Tibial artery (tissue), 4 donors: Measurements from ENCODE around the gene RHOV.

ENCODE experiments used
- DNase-seq, 2 donors: peaks; one replicate each; pipeline ENCODE4 v3.0.0-alpha.2; 2019
- H3K27ac ChIP-seq, 2 donors: fragments of 200-600 bp; sonication (generic) in 1 of 2; 1 replicate in 1 of 2; 2 replicates in 1 of 2; pipeline ENCODE4 v1.5.1; 2018 to 2019; ENCODE audit warnings: mild to moderate bottlenecking in 1 of 2
- H3K27me3 ChIP-seq, 2 donors: fragments of 200-600 bp; sonication (generic) in 1 of 2; one replicate each; pipeline versions ENCODE4 v1.5.1 to v1.6.0; 2016 to 2019
- H3K36me3 ChIP-seq, 3 donors: fragments of 200-600 bp; sonication (generic) in 2 of 3; one replicate each; pipeline ENCODE4 v1.5.1; 2016 to 2019; ENCODE audit warnings: mild to moderate bottlenecking in 2 of 3
- H3K4me1 ChIP-seq, 4 donors: fragments of 200-600 bp; sonication (generic) in 2 of 4; 1 replicate in 3 of 4; 2 replicates in 1 of 4; pipeline ENCODE4 v1.5.1; 2016 to 2019
- H3K4me3 ChIP-seq, 2 donors: fragments of 200-600 bp; sonication (generic) in 1 of 2; 1 replicate in 1 of 2; 2 replicates in 1 of 2; pipeline ENCODE4 v1.5.1; 2018 to 2019; ENCODE audit warnings: mild to moderate bottlenecking in 2 of 2
- H3K9me3 ChIP-seq, 3 donors: fragments of 200-600 bp; sonication (generic) in 1 of 3; one replicate each; pipeline ENCODE4 v1.5.1; 2016 to 2019
- CTCF ChIP-seq, 2 experiments: fragments of 200-600 bp in 1 of 2; fragments of 450-650 bp in 1 of 2; IDR thresholded peaks; one replicate each; pipeline ENCODE4 v1.5.1; 2017 to 2019; ENCODE audit warnings: antibody characterized with exemption in 2 of 2, mild to moderate bottlenecking in 1 of 2, moderate library complexity in 1 of 2
- intact Hi-C: fragments of 100-400 bp; cut with DNase I; formaldehyde crosslinking; loops from one replicate; pipeline ENCODE4 v1.15.0; 2023; ENCODE audit warnings: low total_unique reads

RHOV gene

GRCh38 chr15:40854161-40854560, 19.9 kb downstream of the RHOV start:
- H3K9me3 ChIP-seq, result no peaks in the 10 kb centered on the region
- no peak overlapping the region for H3K27ac ChIP-seq
- peaks cover 0 to 42% (median 0%) of the 10 kb centered on the region in 3 donors for H3K36me3 ChIP-seq
- peaks cover 0 to 10% (median 2%) of the 10 kb centered on the region in 4 donors for H3K4me1 ChIP-seq
- H3K4me3 ChIP-seq, result no peak overlapping the region
- H3K27me3 ChIP-seq, result peaks cover 0 to 18% of the 10 kb centered on the region in 2 donors
- intact Hi-C loops, result no loop called here
- no peak for DNase-seq
- no peak for TF ChIP-seq CTCF (IDR thresholded peaks at IDR 0.05)

- Histone ChIP-seq H3K4me1 (peaks cover 0 to 10% (median 2%) of the 10 kb centered on the region in 4 donors), H3K36me3 (peaks cover 0 to 42% (median 0%) of the 10 kb centered on the region in 3 donors), H3K27ac (no peak overlapping the region), H3K27me3 (peaks cover 0 to 11% of the 10 kb centered on the region in 2 donors), H3K9me3 (no peaks in the 10 kb centered on the region), H3K4me3 (no peak overlapping the region)
- intact Hi-C loops, result no loop called here
- no peak for TF ChIP-seq CTCF (IDR thresholded peaks at IDR 0.05)
- DNase-seq, result no peak
Measured at GRCh38 chr15:40853241-40853890, 20.7 kb downstream of the RHOV start.

- DNase-seq, result no peak
- TF ChIP-seq CTCF (IDR thresholded peaks at IDR 0.05), result no peak
- no peak overlapping the region for H3K4me3 ChIP-seq
- H3K27ac ChIP-seq, result no peak overlapping the region
- peaks cover 0 to 42% (median 0%) of the 10 kb centered on the region in 3 donors for H3K36me3 ChIP-seq
- peaks cover 0 to 7% (median 2%) of the 10 kb centered on the region in 4 donors for H3K4me1 ChIP-seq
- intact Hi-C loops, result no loop called here
- H3K9me3 ChIP-seq, result no peaks in the 10 kb centered on the region
- H3K27me3 ChIP-seq, result peaks cover 0 to 5% of the 10 kb centered on the region in 2 donors
Measured at GRCh38 chr15:40852529-40852928, 21.5 kb downstream of the RHOV start.

GRCh38 chr15:40850576-40851112, 23.4 kb downstream of the RHOV start:
- Histone ChIP-seq H3K27ac (no peak overlapping the region), H3K4me3 (no peak overlapping the region), H3K36me3 (peaks cover 0 to 29% (median 0%) of the 10 kb centered on the region in 3 donors), H3K9me3 (no peaks in the 10 kb centered on the region), H3K27me3 (peaks cover 0 to 15% of the 10 kb centered on the region in 2 donors), H3K4me1 (no peaks in the 10 kb centered on the region)
- DNase-seq, result no peak
- intact Hi-C loops, result no loop called here
- TF ChIP-seq CTCF (IDR thresholded peaks at IDR 0.05), result no peak

- peaks cover 0 to 37% of the 10 kb centered on the region in 2 donors for H3K27me3 ChIP-seq
- no peak overlapping the region for H3K4me3 ChIP-seq
- H3K27ac ChIP-seq, result no peak overlapping the region
Measured at GRCh38 chr15:40847223-40847961, 26.6 kb downstream of the RHOV start.

More at GRCh38 chr15:40847223-40847961, 26.6 kb downstream of the RHOV start:
- H3K4me1 ChIP-seq, result peaks cover 0 to 24% (median 14%) of the 10 kb centered on the region in 4 donors
- peak; percentile 61 to 75 for DNase-seq
- H3K9me3 ChIP-seq, result no peaks in the 10 kb centered on the region
- H3K36me3 ChIP-seq, result no peaks in the 10 kb centered on the region
- no peak for TF ChIP-seq CTCF (IDR thresholded peaks at IDR 0.05)
- intact Hi-C loops, result no loop called here
